ENCODE measurements around the gene PDE4D. TPM values are rescaled to one million over a fixed set of nuclear protein-coding genes. Genes with fewer than 3 reads are reported as not detected.

Gene PDE4D
- total RNA-seq, 1 donor, result 19.9 TPM

DNA sequence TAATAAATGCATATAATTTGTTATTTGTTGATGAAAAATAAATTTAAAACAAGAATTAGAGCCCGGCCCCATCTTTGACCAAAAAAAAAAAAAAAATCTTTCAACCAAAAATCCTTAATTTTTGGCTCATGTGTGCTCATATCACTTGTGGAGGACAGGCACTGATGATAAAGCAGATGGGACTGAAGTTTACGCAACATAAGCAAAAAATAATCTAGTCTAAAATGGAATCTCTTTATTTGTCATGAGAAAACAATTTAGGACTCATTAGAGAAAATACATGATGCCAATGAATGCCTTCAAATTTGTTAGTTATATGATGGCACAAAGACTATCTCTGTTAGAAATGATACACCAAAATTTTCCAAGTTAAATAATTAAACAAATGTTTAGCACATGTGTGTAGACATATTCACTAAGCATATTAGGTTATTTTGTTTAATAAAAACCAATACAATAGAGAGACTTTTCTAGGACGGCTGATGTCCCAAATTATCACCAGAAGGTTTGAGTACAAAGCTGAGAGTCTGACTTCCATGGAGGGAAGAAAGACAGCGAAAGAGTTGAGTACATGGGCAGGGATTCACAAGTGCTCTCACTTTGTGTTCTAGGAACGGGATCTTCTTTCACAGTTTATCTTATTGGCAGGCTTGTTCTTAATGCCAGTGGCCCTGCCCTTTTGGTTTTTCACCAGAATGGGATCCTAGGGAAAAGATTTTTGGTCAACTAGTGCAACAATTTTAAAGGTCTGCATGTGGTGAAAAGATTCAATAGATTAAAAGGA, 689.2 kb downstream of the PDE4D start:
- Histone ChIP-seq H3K27ac (ENCODE audit: low read depth, low read length) (no peak overlapping the region), H3K4me3 (ENCODE audit: insufficient read depth, low read length) (no peak overlapping the region), H3K79me2 (ENCODE audit: insufficient read depth, low read length) (no peaks in the 10 kb centered on the region), H2AFZ (ENCODE audit: low read length) (no peak overlapping the region), H3K9me3 (ENCODE audit: low read depth, low read length) (no peaks in the 10 kb centered on the region), H3K27me3 (ENCODE audit: insufficient read depth, low read length) (no peaks in the 10 kb centered on the region), H4K20me1 (ENCODE audit: insufficient read depth, low read length) (no peaks in the 10 kb centered on the region), H3K4me1 (ENCODE audit: insufficient read depth, low read length) (peaks cover 12% of the 10 kb centered on the region), H3K4me2 (ENCODE audit: insufficient read depth, low read length) (no peak overlapping the region), H3K36me3 (ENCODE audit: insufficient read depth, low read length) (no peaks in the 10 kb centered on the region)
- DNase-seq (ENCODE audit: insufficient read length, low spot score, missing footprints), result no peak
- TF ChIP-seq CTCF (IDR thresholded peaks at IDR 0.05; ENCODE audit: extremely low read depth, low read depth, low read length), result no peak

DNA sequence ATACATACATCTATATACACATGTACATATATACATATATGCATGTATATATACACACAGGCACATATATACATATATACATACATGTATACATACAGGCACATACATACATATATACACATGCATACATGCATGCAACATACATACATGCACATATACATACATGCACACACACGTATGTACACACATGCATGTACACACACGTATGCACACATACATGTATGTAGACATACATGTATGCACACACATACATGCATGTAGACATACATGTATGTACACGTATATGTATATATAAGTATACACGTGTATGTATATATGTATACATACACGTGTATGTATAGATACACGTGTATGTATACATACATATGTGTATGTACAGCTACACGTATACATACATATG, 693.7 kb downstream of the PDE4D start:
- Histone ChIP-seq H3K4me3 (ENCODE audit: insufficient read depth, low read length) (no peak overlapping the region), H3K4me1 (ENCODE audit: insufficient read depth, low read length) (no peaks in the 10 kb centered on the region), H4K20me1 (ENCODE audit: insufficient read depth, low read length) (no peaks in the 10 kb centered on the region), H3K27ac (ENCODE audit: low read depth, low read length) (no peak overlapping the region), H3K36me3 (ENCODE audit: insufficient read depth, low read length) (no peaks in the 10 kb centered on the region), H3K4me2 (ENCODE audit: insufficient read depth, low read length) (no peak overlapping the region), H3K27me3 (ENCODE audit: insufficient read depth, low read length) (no peaks in the 10 kb centered on the region), H2AFZ (ENCODE audit: low read length) (no peak overlapping the region), H3K79me2 (ENCODE audit: insufficient read depth, low read length) (no peaks in the 10 kb centered on the region), H3K9me3 (ENCODE audit: low read depth, low read length) (no peaks in the 10 kb centered on the region)
- no peak for TF ChIP-seq CTCF (IDR thresholded peaks at IDR 0.05; ENCODE audit: extremely low read depth, low read depth, low read length)
- no peak for DNase-seq (ENCODE audit: insufficient read length, low spot score, missing footprints)

DNA sequence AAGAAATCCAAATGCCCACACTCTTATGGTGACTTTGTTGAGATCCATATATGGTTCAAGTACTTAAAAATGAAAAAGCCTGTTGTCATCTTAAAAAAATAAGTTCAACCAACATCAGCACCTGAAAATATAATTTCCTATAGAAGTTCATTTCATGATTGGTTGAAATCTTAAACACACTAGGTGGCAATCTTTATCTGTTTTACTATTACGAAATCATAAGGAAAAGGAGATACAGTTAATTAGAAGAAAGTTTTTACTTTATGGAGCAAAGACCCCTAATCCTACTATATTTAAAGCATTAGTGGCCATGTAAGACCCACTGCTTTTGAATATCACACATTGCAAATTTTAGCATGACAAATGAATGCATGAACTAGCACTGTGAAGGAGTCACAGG, 694.7 kb downstream of the PDE4D start:
- Histone ChIP-seq H3K36me3 (ENCODE audit: insufficient read depth, low read length) (no peaks in the 10 kb centered on the region), H3K4me3 (ENCODE audit: insufficient read depth, low read length) (no peak overlapping the region), H2AFZ (ENCODE audit: low read length) (no peak overlapping the region), H3K4me1 (ENCODE audit: insufficient read depth, low read length) (peaks cover 6% of the 10 kb centered on the region), H3K79me2 (ENCODE audit: insufficient read depth, low read length) (no peaks in the 10 kb centered on the region), H3K27ac (ENCODE audit: low read depth, low read length) (no peak overlapping the region), H3K27me3 (ENCODE audit: insufficient read depth, low read length) (no peaks in the 10 kb centered on the region), H3K9me3 (ENCODE audit: low read depth, low read length) (no peaks in the 10 kb centered on the region), H3K4me2 (ENCODE audit: insufficient read depth, low read length) (no peak overlapping the region), H4K20me1 (ENCODE audit: insufficient read depth, low read length) (no peaks in the 10 kb centered on the region)
- TF ChIP-seq CTCF (IDR thresholded peaks at IDR 0.05; ENCODE audit: extremely low read depth, low read depth, low read length), result no peak
- no peak for DNase-seq (ENCODE audit: insufficient read length, low spot score, missing footprints)

GRCh38 chr5:59198365-59198764, 695.2 kb downstream of the PDE4D start:
- no peak for DNase-seq (ENCODE audit: insufficient read length, low spot score, missing footprints)
- H3K27me3 ChIP-seq (ENCODE audit: insufficient read depth, low read length), result no peaks in the 10 kb centered on the region
- H3K27ac ChIP-seq (ENCODE audit: low read depth, low read length), result no peak overlapping the region
- no peaks in the 10 kb centered on the region for H4K20me1 ChIP-seq (ENCODE audit: insufficient read depth, low read length)
- TF ChIP-seq CTCF (IDR thresholded peaks at IDR 0.05; ENCODE audit: extremely low read depth, low read depth, low read length), result no peak
- H3K4me1 ChIP-seq (ENCODE audit: insufficient read depth, low read length), result peaks cover 9% of the 10 kb centered on the region
- H2AFZ ChIP-seq (ENCODE audit: low read length), result no peak overlapping the region
- no peak overlapping the region for H3K4me3 ChIP-seq (ENCODE audit: insufficient read depth, low read length)
- H3K4me2 ChIP-seq (ENCODE audit: insufficient read depth, low read length), result no peak overlapping the region
- H3K79me2 ChIP-seq (ENCODE audit: insufficient read depth, low read length), result no peaks in the 10 kb centered on the region
- no peaks in the 10 kb centered on the region for H3K36me3 ChIP-seq (ENCODE audit: insufficient read depth, low read length)
- H3K9me3 ChIP-seq (ENCODE audit: low read depth, low read length), result no peaks in the 10 kb centered on the region

Measured in osteoblast (primary cell).